Parathyroid adenoma (tissue), 2 donors: ENCODE results near the gene AGBL4.

Experiments
- H2AFZ ChIP-seq: fragments of 300-600 bp; sonication (generic); one replicate; pipeline ENCODE4 v1.7.0; 2017; ENCODE audit warnings: antibody characterized with exemption, mild to moderate bottlenecking
- H3K27ac ChIP-seq: fragments of 300-600 bp; sonication (generic); one replicate; pipeline ENCODE4 v1.7.0; 2017
- H3K27me3 ChIP-seq: fragments of 300-600 bp; sonication (generic); one replicate; pipeline ENCODE4 v1.7.0; 2017; ENCODE audit warnings: low read length; ENCODE audit not compliant: control insufficient read depth, insufficient read depth
- H3K36me3 ChIP-seq: fragments of 300-600 bp; sonication (generic); one replicate; pipeline ENCODE4 v1.7.0; 2017; ENCODE audit warnings: low read length; ENCODE audit not compliant: control insufficient read depth, insufficient read depth
- H3K4me1 ChIP-seq: fragments of 300-600 bp; sonication (generic); one replicate; pipeline ENCODE4 v1.7.0; 2017; ENCODE audit warnings: control low read depth
- H3K4me2 ChIP-seq: fragments of 300-600 bp; sonication (generic); one replicate; pipeline ENCODE4 v1.7.0; 2017; ENCODE audit warnings: low read length
- H3K4me3 ChIP-seq: fragments of 300-600 bp; sonication (generic); one replicate; pipeline ENCODE4 v1.7.0; 2017; ENCODE audit warnings: low read depth, low read length
- H3K79me2 ChIP-seq: fragments of 300-600 bp; sonication (generic); one replicate; pipeline ENCODE4 v1.7.0; 2017; ENCODE audit warnings: control low read depth
- H3K9ac ChIP-seq: fragments of 300-600 bp; sonication (generic); one replicate; pipeline ENCODE4 v1.7.0; 2017; ENCODE audit warnings: mild to moderate bottlenecking
- H3K9me3 ChIP-seq: fragments of 300-600 bp; sonication (generic); one replicate; pipeline ENCODE4 v1.7.0; 2017; ENCODE audit warnings: low read length; ENCODE audit not compliant: control insufficient read depth
- CTCF ChIP-seq: fragments of 300-600 bp; sonication (generic); IDR thresholded peaks from one replicate; pipeline ENCODE4 v1.7.0; 2017; ENCODE audit warnings: antibody characterized with exemption, mild to moderate bottlenecking
- donor health status: primary hyperparathyroidism.

The AGBL4 gene

GRCh38 chr1:48688102-48688760 is 1335.5 kb downstream of the AGBL4 start:
- H3K36me3 ChIP-seq: no peaks in the 10 kb centered on the region
- H2AFZ ChIP-seq: no peak overlapping the region
- H3K4me3 ChIP-seq: no peak overlapping the region
- no peak overlapping the region for H3K9ac ChIP-seq
- no peak overlapping the region for H3K27ac ChIP-seq
- no peaks in the 10 kb centered on the region for H3K79me2 ChIP-seq
- H3K4me2 ChIP-seq: no peak overlapping the region
- H3K4me1 ChIP-seq: no peaks in the 10 kb centered on the region
- TF ChIP-seq CTCF: no peak
- no peaks in the 10 kb centered on the region for H3K27me3 ChIP-seq
- H3K9me3 ChIP-seq: no peaks in the 10 kb centered on the region

- no peak for TF ChIP-seq CTCF
Observed at GRCh38 chr1:48687282-48688045, 1336.3 kb downstream of the AGBL4 start.

GRCh38 chr1:48686159-48686558 is 1337.6 kb downstream of the AGBL4 start:
- Histone ChIP-seq H3K79me2 (no peaks in the 10 kb centered on the region), H2AFZ (no peak overlapping the region)

More at GRCh38 chr1:48687282-48688045, 1336.3 kb downstream of the AGBL4 start:
- H3K79me2 ChIP-seq: no peaks in the 10 kb centered on the region
- H3K36me3 ChIP-seq: no peaks in the 10 kb centered on the region
- peak overlapping the region; percentile 45 for H3K4me2 ChIP-seq
- no peaks in the 10 kb centered on the region for H3K9me3 ChIP-seq
- H3K27me3 ChIP-seq: no peaks in the 10 kb centered on the region
- no peak overlapping the region for H3K4me3 ChIP-seq
- no peak overlapping the region for H2AFZ ChIP-seq
- H3K27ac ChIP-seq: no peak overlapping the region
- no peaks in the 10 kb centered on the region for H3K4me1 ChIP-seq
- no peak overlapping the region for H3K9ac ChIP-seq

GRCh38 chr1:48684381-48684780 is 1339.4 kb downstream of the AGBL4 start:
- Histone ChIP-seq H3K9me3 (no peaks in the 10 kb centered on the region), H3K36me3 (no peaks in the 10 kb centered on the region), H3K27ac (no peak overlapping the region), H3K27me3 (no peaks in the 10 kb centered on the region), H3K4me1 (no peaks in the 10 kb centered on the region), H3K79me2 (no peaks in the 10 kb centered on the region), H3K4me2 (no peak overlapping the region), H2AFZ (no peak overlapping the region), H3K9ac (no peak overlapping the region), H3K4me3 (no peak overlapping the region)
- no peak for TF ChIP-seq CTCF

More at GRCh38 chr1:48686159-48686558, 1337.6 kb downstream of the AGBL4 start:
- no peaks in the 10 kb centered on the region for H3K36me3 ChIP-seq
- H3K4me2 ChIP-seq: no peak overlapping the region
- no peak overlapping the region for H3K4me3 ChIP-seq
- no peaks in the 10 kb centered on the region for H3K9me3 ChIP-seq
- no peaks in the 10 kb centered on the region for H3K27me3 ChIP-seq
- no peak overlapping the region for H3K9ac ChIP-seq
- no peak for TF ChIP-seq CTCF
- H3K27ac ChIP-seq: no peak overlapping the region
- no peaks in the 10 kb centered on the region for H3K4me1 ChIP-seq
